Glutamatergic neuron (in vitro differentiated cells): Measurements from ENCODE around the gene UBXN1. TPM values are rescaled to one million over a fixed set of nuclear protein-coding genes. Genes with fewer than 3 reads are reported as not detected.
"Not testable (repeated sequence)": the region's sequence is repeated elsewhere in the genome, so short reads cannot be mapped to it uniquely, and the experiment has no call there.

Source experiments
- DNase-seq: peaks from one replicate; pipeline ENCODE4 v3.0.0; 2022
- H3K27ac Mint-ChIP-seq: one replicate; pipeline ENCODE4 v1.8.0; 2020; ENCODE audit warnings: mild to moderate bottlenecking, mixed read lengths, inconsistent platforms; ENCODE audit not compliant: unreplicated experiment
- H3K27me3 Mint-ChIP-seq: one replicate; pipeline ENCODE4 v1.8.0; 2020; ENCODE audit warnings: mild to moderate bottlenecking, moderate library complexity, mixed read lengths, inconsistent platforms; ENCODE audit not compliant: unreplicated experiment
- H3K36me3 Mint-ChIP-seq: one replicate; pipeline ENCODE4 v1.8.0; 2020; ENCODE audit warnings: mild to moderate bottlenecking, mixed read lengths, inconsistent platforms; ENCODE audit not compliant: unreplicated experiment
- H3K4me1 Mint-ChIP-seq: one replicate; pipeline ENCODE4 v1.8.0; 2020; ENCODE audit warnings: mild to moderate bottlenecking, low read depth, mixed read lengths, inconsistent platforms; ENCODE audit not compliant: unreplicated experiment
- H3K4me3 Mint-ChIP-seq: one replicate; pipeline ENCODE4 v1.8.0; 2020; ENCODE audit warnings: mild to moderate bottlenecking, mixed read lengths, inconsistent platforms; ENCODE audit not compliant: unreplicated experiment
- H3K9me3 Mint-ChIP-seq: one replicate; pipeline ENCODE4 v1.8.0; 2020; ENCODE audit warnings: mild to moderate bottlenecking, moderate library complexity, mixed read lengths, inconsistent platforms; ENCODE audit not compliant: unreplicated experiment
- CTCF ChIP-seq: fragments of 200-600 bp; sonication (generic); IDR thresholded peaks from one replicate; pipeline ENCODE4 v1.5.0; 2021; ENCODE audit not compliant: partially characterized antibody, unreplicated experiment
- total RNA-seq: library from RNA; stranded (reverse); fragmentation: NEBNext Ultra II Directional; extraction: Animal tissue kit (Norgen Biotek cat#: 25700); gene quantifications from one replicate; pipeline ENCODE4 v1.2.1, GENCODE V29; 2021; ENCODE audit not compliant: unreplicated experiment

UBXN1 gene
- total RNA-seq, 1 donor from 2014 or later: 146 TPM

GRCh38 chr11:62656796-62657429 lies 22.0 kb downstream of the UBXN1 start:
- Mint-ChIP-seq H3K27me3 (peaks cover 1% of the 10 kb centered on the region), H3K4me1 (peaks cover 5% of the 10 kb centered on the region), H3K27ac (no peak overlapping the region), H3K9me3 (peaks cover 6% of the 10 kb centered on the region), H3K36me3 (no peaks in the 10 kb centered on the region), H3K4me3 (no peak overlapping the region)
- no peak for DNase-seq
- no peak for TF ChIP-seq CTCF

GRCh38 chr11:62654297-62654696 lies 24.6 kb downstream of the UBXN1 start:
- Mint-ChIP-seq H3K4me3 (no peak overlapping the region), H3K27ac (no peak overlapping the region), H3K4me1 (peaks cover 5% of the 10 kb centered on the region), H3K9me3 (peaks cover 6% of the 10 kb centered on the region), H3K27me3 (peaks cover 1% of the 10 kb centered on the region), H3K36me3 (no peaks in the 10 kb centered on the region)
- no peak for TF ChIP-seq CTCF
- DNase-seq: no peak

- Mint-ChIP-seq H3K9me3 (peaks cover 6% of the 10 kb centered on the region), H3K4me1 (peaks cover 5% of the 10 kb centered on the region), H3K27me3 (peaks cover 3% of the 10 kb centered on the region), H3K36me3 (no peaks in the 10 kb centered on the region), H3K27ac (peak overlapping the region; percentile 89), H3K4me3 (peak overlapping the region; percentile 96)
- DNase-seq: no peak
- no peak for TF ChIP-seq CTCF
These were observed 26.5 kb downstream of the UBXN1 start for GRCh38 chr11:62652161-62653006.

- not testable (repeated sequence) for H3K36me3 Mint-ChIP-seq, H3K27ac Mint-ChIP-seq, H3K4me3 Mint-ChIP-seq, H3K27me3 Mint-ChIP-seq, DNase-seq
- H3K9me3 Mint-ChIP-seq: peaks cover 13% of the 10 kb centered on the region
- H3K4me1 Mint-ChIP-seq: peaks cover 12% of the 10 kb centered on the region
These were observed 28.6 kb downstream of the UBXN1 start for GRCh38 chr11:62650283-62650682.

- Mint-ChIP-seq H3K4me1 (peaks cover 15% of the 10 kb centered on the region), H3K36me3 (no peaks in the 10 kb centered on the region), H3K27me3 (peaks cover 9% of the 10 kb centered on the region), H3K9me3 (peaks cover 13% of the 10 kb centered on the region), H3K4me3 (no peak overlapping the region), H3K27ac (no peak overlapping the region)
- no peak for TF ChIP-seq CTCF
- no peak for DNase-seq
These were observed 29.4 kb downstream of the UBXN1 start for GRCh38 chr11:62649486-62649885.
